GM19463 (cell line): ENCODE data around the gene PAPPA.

Source experiments
- ATAC-seq: cut with Tn5 transposase; IDR thresholded peaks from one replicate; pipeline ENCODE4 v1.9.1; 2021; ENCODE audit warnings: mild to moderate bottlenecking, moderate library complexity; ENCODE audit not compliant: unreplicated experiment

Gene PAPPA

DNA sequence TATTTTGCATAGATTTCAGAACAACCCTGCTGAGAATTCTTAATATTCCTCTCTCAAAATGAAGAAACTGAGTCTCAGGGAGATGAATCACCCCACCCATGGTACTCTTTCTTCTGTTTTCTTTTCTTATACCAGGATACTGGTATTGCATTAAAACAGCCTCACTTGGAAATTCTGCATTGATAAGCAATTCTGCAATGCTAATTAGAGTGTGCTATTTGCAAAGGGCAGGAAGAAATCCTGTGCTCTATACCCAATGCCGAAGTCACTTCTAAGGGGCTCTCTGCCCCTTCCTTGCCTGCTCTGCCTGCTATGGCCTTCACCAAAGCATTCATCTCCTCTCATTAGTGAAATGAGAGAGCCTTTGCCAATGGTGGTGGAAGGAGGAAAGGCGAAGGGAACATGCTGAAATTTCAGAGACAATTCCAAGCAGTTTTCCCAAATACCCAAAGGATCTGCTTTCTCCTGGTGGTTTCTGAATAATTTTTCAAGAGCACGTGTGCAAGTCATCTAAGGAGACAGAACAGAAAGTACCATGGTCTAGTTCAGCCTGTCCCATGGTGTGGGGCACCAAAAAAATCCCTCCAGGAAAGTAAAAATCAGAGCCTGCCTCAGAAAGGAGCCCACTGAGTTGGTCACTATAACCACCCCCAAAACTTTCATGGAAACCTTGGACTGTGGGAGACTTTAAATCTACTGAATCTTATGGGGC is 156.5 kb downstream of the PAPPA start:
- ATAC-seq, result no peak

DNA sequence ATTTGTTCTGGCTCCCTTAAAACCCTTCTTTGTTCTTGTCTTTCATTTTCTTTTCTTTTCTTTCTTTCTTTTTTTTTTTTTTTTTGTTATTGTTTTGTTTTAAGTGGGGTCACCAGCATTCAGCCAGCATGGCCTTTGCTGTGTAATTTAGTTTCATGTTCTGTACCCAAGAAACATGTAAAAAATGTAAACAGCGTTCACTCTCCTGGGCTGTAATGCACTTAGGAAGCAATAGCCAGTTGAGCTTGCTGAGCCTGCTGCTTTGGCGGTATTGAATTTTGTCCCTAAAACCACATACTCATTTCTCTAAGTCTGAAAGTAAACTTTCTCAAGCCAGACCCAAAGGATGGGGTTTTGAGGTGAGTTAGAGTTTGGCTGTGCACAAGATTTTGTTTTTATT is 158.6 kb downstream of the PAPPA start:
- ATAC-seq, result no peak

DNA sequence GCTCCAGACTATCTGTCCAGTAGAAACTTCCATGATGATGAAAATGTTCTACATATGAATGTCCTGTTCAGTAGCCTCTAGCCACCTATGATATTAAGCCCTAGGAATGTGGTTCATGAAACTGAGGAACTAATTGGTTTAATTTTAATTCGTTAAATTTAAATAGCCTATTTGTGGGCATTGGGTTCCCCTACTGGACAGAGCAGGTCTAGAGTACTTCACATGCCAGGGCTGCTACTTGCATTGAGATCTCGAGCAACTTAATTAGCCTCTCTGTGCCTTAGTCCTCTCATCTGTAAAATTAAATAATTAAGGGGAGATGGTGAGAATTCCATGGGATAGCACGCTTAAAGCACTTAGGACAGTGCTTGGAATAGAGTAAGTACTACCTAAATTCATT is 160.0 kb downstream of the PAPPA start:
- no peak for ATAC-seq

DNA sequence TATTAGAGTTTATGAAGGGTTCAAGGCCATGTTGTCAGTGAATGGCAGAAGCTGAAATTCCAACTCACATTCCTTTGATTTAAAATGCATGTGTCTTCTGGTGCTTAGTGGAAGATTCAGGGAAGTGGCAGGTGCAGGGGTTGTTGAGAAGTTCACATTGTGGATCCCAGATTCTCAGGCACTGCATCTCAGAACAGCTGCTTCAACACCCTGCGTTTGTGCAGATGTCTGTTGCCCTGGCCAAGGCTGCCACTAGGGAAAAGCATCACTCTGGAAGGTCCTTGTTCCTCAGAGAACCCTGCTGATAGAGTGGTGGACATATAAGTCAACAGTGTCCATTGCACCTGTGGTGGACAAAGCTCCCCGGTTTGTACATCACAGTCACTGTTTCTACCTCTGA is 162.7 kb downstream of the PAPPA start:
- ATAC-seq, result no peak

DNA sequence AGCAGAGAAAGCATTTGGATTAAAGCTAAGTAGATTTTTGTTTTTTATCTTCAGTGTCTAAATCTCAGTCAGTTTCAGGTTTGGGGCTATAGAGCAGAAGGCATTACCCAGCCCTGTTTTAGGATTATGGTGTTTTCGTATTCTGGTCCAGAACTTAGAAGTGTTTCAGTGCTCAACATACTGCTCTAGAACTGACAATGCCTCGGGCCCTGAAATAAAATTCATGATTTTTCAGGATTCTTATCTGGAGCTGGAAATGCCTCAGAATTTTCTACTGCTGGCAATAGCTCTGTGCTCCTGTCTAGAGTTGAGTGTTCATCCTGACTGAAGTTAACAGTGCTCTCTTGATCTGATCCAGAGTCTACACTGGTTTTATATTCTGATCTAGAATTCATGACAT is 163.9 kb downstream of the PAPPA start:
- no peak for ATAC-seq

DNA sequence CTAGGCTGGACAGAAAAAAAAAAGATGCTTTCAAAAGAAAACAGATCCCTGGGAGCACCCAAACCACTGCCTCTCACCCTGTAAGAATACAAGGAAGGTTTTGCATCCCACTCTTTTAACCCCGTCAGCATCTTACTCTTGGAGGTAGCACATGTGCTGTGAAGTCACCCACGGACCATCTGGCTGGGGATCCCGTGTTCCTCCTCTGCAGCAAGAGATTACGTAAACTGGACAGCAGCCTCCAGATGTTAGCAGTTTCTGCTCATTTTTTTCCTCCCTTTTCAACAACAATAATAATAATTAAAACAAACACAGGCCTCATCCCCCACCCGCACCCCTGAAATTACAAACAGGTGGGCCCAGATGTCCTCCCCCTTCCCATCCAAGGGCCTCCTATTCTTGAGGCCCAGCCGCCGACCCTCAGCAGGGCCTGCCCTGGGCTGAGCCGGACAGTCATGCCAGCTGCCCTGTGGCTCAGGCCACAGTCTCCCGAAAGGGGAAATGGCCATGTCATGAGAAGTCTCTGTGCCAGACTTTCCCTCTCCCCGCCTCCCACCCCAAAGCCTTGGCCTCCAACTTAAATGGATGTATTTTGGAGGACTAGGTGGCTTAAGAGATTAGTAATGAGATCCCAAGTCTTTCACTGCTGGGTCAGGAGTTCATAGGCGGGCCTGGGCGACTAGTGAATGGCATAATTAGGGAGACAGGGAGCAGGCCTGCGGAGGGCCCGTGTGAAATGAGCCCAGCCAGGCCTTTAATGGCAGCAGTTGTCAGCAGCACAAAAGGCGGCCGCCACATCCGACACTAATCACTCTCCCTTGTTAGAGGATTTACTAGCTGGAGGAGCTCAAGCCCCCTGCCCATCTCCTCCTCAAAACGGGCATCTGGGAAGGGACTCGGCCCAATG is 165.1 kb downstream of the PAPPA start:
- no peak for ATAC-seq

DNA sequence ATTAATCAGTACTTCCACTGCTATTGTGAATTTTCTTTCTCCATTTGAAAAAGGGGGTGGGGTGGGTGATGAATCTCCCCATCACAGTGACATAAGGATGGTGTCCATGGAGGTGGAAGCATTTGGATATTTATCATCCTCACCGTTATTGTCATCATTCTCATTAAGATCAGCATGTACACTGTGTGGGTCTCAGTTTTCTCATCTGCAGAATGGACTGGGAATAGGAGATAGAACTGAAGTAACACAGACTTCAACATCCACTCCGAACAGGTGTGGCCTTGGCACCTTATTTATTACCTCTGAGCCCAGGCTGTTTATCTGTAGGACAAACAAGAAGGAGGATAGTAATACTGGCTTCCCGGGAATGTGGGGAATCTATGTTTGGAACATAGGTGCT is 165.9 kb downstream of the PAPPA start:
- ATAC-seq, result no peak

DNA sequence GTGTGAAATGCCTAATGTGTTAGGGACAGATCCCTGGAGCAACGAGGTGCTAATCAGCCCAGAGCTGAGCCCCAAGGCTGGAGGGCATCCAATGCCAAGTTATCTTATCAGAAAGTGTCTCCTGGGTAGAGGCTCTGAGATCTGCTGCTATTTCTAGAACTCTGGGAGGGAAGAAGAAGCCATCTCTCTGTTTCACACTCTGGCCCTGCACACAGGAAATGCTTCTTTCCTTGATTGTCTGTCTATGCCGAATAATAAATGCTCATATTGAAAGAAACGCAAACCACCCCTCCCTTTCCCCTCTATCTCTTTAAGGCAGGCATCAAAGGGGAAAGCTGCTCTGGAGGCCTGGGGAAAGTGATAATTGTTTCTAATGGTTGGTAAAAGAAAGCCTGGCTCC is 166.7 kb downstream of the PAPPA start:
- no peak for ATAC-seq

DNA sequence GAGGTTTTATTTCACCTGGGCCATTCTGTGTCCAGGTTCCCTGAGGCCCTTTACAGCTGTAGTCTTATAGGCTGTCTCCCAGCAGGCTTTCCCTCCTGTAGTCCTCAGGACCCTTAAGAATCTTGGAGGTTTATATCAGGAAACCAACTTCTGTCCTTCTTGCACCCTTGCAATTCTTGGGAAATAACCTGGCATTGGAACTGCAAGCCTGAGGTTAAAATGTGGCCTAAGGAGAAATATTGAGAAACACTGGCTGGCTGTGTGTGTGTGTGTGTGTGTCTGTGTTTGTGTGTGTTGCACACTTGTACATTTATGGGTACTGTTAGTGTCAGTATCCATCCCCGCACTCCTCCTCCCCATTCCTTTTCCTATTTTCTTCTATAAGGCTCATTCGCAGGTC is 168.9 kb downstream of the PAPPA start:
- no peak for ATAC-seq

DNA sequence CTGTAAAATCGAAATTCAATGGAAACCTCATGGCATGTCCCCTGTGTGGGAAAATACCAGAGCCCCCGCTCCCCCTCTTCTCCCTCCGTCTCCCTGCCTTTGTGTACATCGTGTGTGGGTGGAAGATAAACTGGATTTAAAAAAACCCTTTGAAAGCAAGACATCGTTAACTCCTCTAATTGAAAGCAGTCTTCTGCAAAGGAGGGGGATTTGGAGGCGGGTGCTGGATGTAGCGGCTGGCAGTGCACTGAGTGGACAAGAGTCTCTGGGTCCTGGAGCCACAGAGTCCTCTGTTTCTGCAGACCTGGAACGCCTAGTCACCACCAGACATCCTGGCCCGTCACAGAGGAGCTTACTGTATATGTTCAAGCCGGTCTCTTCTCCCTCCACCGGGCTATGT is 169.4 kb downstream of the PAPPA start:
- no peak for ATAC-seq

DNA sequence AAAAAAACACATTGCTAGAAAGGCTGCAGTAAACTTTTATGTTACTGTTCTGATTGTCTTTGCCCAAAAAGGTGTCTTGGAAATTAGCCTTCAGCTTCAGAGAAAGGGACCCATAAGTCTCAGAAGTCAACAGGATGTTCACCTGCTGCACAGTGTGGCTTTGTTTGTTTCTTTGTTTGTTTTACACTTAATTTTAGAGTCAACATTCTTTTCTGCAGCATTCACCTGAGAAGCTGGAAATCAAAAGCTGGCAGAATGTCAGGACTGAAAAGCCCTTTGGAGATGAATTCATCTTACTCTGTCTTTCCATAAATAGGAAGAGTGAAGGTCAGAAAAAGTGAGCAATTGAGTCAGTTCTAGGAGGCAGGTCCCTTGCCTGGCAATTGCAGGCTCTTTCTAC is 170.0 kb downstream of the PAPPA start:
- ATAC-seq, result no peak

DNA sequence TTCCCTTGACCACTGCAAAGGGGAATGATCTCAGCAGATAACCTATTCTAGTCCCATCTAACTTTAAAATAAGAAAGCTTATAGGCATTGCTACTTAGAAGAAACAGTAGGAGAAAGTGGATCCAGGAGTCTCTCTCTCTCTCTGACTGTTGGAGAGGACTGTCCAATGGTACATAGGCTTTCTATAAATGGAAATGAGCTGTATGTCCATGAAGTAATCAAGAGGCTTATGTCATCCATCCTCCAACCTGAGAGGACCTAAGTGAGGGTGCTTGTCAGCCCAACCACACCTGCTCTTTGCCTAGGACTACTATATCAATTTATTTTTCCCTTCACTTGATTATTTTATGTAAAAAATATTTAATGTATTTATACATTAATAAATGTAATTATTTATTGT is 172.3 kb downstream of the PAPPA start:
- ATAC-seq, result no peak

DNA sequence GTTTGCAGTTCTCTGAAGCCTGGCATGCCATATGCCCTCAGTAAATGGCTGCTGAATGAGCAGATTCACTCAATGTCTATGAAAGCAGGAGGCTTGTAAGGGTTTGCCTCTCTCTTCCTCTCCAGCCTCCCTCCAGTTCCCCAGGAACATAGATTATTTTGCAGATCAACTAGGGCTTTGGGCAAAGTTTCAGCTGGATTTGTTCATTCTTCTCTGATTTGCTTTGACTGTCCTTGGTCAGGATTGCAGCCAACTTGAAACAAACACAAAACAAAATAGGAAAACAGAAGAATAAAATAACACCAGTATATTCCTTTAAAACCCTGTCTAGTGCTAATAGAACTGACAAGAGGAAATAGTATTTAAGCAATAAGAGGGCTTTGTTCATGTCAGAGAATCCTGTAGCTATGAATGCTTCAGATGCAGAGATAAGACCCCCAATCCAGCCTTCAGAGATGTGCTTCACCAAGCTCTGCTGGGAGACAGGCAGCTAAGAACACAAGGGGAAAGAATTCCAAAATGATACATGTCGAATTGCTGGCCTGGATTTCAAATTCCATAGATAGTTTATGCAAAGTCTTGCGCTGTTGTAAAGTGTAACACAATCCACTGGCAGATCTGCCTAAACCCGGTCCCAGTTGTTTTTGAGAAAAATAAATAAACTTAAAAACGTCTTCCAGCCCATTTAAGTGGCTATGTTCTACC is 174.3 kb downstream of the PAPPA start:
- no peak for ATAC-seq

DNA sequence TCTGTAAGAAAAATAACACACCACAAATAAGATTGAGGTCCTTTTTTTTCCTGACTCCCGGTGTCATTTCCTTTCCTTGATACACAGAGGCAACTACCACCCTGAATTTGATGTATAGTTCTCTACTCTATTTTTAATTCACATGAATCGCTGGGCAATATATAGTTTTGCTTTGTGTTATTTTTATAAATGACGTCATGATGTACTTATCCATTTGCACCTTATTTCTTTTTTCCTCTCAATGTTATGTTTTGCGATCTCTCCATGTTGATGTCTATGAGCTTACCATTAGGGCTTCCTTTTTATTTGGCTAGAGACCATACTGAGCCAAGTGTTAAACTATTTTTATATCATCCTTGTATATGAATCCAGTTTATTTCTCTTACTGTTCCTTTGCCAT is 175.9 kb downstream of the PAPPA start:
- no peak for ATAC-seq

DNA sequence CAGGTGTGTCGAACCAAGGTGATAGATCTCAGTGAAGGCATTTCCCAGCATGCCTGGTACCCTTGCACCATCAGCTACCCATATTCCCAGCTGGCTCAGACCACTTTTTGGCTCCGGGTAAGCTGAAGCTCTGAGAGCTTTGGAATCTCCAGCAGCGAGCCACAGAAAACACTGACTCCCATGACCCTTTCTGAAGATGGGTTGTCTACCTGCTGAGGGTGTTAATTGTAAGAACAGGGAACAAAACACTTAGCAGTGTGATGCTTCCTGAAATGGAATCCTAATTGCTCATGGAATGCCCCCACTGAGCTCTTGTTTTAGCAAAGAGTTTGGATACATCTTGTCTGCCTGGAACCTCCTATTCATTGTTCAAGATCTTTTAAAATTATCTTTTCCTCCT is 177.7 kb downstream of the PAPPA start:
- ATAC-seq, result no peak

DNA sequence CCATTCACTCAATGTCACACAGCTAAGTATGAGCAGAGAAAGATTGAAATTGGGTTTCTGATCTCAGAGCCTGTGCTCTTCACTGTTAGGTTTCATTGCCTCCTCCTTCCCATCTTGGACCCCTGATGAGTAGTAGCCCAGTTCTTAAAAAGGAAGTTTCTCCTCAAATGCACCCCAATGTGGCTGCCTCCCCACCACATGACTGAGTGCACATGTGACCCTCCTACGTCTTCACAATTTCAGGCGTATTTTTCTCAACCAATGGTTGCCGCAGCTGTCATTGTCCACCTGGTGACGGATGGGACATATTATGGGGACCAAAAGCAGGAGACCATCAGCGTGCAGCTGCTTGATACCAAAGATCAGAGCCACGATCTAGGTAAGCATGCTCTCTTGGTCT is 178.5 kb downstream of the PAPPA start:
- no peak for ATAC-seq

DNA sequence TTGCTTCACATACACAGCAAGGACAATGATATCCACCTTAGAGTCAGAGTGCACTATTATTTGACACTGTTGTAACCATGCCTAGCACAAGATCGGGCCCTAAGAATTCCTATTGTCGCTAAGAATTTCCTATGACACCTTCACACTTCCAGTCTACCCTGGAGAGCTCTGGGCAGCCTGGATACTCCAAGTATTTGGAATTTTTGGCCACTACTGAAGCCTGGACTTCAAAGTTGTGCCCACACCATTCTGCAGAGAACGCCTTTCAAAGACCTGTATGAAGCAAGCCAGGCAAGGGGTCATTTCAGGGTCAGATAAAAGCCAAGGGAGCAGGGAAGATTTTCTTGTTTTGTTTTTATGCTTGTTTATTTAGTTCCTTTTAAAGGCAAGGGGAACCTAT is 179.7 kb downstream of the PAPPA start:
- no peak for ATAC-seq

DNA sequence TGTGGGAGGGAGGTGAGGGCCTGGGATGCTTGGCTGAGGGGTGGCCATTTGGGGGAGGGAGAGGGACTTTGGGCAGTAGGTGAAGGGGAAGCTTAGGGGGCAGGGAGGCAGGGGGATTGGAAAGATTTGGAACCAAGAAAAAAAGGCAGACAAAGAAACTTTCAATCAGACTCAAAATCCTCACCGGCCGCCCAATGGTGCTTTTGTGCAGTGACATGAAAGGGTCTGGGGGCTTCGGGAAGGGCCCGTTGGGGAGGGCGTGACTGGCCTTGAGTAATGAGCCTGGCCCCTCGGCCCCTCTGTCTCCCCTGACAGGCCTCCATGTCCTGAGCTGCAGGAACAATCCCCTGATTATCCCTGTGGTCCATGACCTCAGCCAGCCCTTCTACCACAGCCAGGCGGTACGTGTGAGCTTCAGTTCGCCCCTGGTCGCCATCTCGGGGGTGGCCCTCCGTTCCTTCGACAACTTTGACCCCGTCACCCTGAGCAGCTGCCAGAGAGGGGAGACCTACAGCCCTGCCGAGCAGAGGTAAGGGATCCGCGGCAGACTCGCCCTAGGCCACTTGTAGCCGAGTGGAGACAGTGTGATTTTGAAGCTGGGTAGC is 181.1 kb downstream of the PAPPA start:
- ATAC-seq, result no peak

DNA sequence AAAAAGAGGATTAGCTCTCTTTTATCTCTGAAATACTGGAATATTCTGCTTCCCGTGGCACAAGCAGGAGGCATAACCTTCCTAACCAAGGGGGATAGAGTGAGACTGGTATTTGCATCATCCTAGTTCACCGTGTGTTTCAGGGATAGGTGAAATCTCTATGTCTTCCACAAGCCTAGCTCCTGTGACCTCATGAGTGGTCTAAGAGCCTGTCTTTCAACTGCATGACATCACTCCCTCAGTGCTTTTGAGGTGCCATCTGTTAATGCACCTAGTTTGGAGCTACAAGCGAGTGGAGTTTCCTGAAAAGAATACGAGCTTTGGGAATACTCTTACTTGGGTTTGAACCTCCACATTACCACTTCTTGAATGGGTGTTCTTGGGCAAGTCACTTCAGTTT is 181.8 kb downstream of the PAPPA start:
- ATAC-seq, result no peak

DNA sequence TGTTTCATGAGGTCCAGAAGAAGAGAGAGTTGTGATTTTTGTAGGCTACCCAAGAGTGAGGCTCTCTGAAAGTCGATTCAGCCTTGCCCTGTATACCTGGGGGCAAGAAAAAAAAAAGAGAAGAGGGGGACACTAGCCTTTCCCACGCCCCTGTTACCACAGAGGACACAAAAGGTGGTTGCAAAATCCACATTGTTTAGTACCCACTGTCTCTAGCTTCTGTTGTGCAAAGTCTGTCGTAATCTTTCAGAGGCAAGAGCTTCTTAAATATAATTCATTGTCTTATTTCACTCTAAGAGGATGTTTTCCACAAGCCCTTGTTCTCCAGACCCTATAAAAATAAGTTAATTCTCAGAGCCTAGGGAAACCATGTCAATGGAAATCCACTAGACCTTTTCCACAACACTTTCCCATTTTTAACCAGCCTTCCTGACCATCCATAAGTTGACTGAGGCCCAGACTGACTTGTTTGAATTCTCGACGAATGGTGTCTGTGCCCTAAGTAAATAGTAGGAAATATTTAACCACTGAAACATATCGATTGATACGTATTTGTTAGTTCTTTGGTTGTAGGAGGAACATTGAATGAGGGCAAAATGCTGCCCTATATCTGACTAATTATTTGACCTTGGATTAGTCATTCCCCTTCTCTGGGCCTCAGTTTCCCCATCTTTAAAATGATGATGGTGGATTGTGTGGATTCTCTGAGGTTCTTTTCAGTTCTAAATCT is 182.7 kb downstream of the PAPPA start:
- ATAC-seq, result no peak

DNA sequence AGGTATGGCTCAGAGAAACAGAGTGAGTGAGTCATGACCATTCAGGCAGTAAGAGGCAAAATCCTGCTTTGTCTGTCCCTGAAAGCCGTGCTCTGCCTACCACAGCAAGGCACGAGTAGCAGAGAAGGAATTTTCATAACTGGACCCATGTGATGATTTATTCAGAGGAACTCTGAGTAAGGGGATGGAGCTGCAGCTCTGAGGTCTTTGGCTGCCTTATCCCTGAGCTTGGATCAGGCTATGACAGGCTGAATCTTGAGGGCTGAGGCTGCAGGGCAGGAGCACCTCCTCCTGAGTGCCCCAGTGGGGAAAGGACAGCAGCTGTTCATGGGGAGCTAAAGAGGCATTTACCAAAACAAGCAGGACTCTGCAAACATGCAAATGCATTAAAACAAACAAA is 183.4 kb downstream of the PAPPA start:
- no peak for ATAC-seq
